Caco-2 (cell line): ENCODE results near the gene AGTRAP. TPM values are rescaled to one million over a fixed set of nuclear protein-coding genes. Genes with fewer than 3 reads are reported as not detected.

Experiments
- BruUV-seq: library from RNA; stranded (reverse); fragments of 400-500 nt; replicated peaks from 2 replicates; lab custom pipeline; 2021; lab: Mats Ljungman, UMichigan
- CTCF ChIA-PET: fragments of 300-600 bp; sonication (Branson Sonifier 250); formaldehyde crosslinking; loops from one replicate; lab custom pipeline; 2022; ENCODE audit warnings: antibody characterized with exemption; lab: Charles Lee
- POLR2A ChIA-PET: fragments of 300-600 bp; sonication (Branson Sonifier 250); formaldehyde crosslinking; loops from one replicate; lab custom pipeline; 2022; ENCODE audit warnings: antibody characterized with exemption; lab: Charles Lee
- DNase-seq, 2 experiments: peaks; one replicate each; pipeline versions ENCODE4 v3.0.0 to v3.0.0-alpha.2; 2020 to 2022
- H3K27me3 ChIP-seq: replicated peaks from 2 replicates; pipeline ENCODE4 v1.6.0; 2011; ENCODE audit warnings: low read length; ENCODE audit not compliant: control insufficient read depth, insufficient read depth
- H3K36me3 ChIP-seq: 2 replicates; pipeline ENCODE4 v1.5.1; 2011; ENCODE audit warnings: low read length; ENCODE audit not compliant: control insufficient read depth, insufficient read depth
- H3K4me1 ChIP-seq: fragments of 250-450 bp; sonication (Bioruptor Pico); 2 replicates; pipeline ENCODE4 v1.5.1; 2020; ENCODE audit warnings: mild to moderate bottlenecking
- H3K4me3 ChIP-seq: 2 replicates; pipeline ENCODE4 v1.5.1; 2011; ENCODE audit warnings: low read depth, mild to moderate bottlenecking, control low read depth, low read length
- H3K9me3 ChIP-seq: fragments of 250-450 bp; sonication (Bioruptor Pico); 2 replicates; pipeline ENCODE4 v1.5.1; 2020; ENCODE audit warnings: mild to moderate bottlenecking, moderate library complexity
- H3K27ac Mint-ChIP-seq: one replicate; pipeline ENCODE4 v1.8.0; 2022; ENCODE audit warnings: mixed read lengths; ENCODE audit not compliant: unreplicated experiment
- H3K27me3 Mint-ChIP-seq: one replicate; pipeline ENCODE4 v1.8.0; 2022; ENCODE audit warnings: mixed read lengths; ENCODE audit not compliant: insufficient read depth, unreplicated experiment
- H3K36me3 Mint-ChIP-seq: one replicate; pipeline ENCODE4 v1.8.0; 2022; ENCODE audit warnings: mild to moderate bottlenecking, mixed read lengths; ENCODE audit not compliant: insufficient read depth, unreplicated experiment
- H3K4me1 Mint-ChIP-seq: one replicate; pipeline ENCODE4 v1.8.0; 2022; ENCODE audit warnings: low read depth, mixed read lengths; ENCODE audit not compliant: unreplicated experiment
- H3K4me3 Mint-ChIP-seq: one replicate; pipeline ENCODE4 v1.8.0; 2022; ENCODE audit warnings: mild to moderate bottlenecking, moderate library complexity, mixed read lengths; ENCODE audit not compliant: unreplicated experiment
- H3K9me3 Mint-ChIP-seq: one replicate; pipeline ENCODE4 v1.8.0; 2022; ENCODE audit warnings: mixed read lengths; ENCODE audit not compliant: unreplicated experiment
- CTCF ChIP-seq, 2 experiments: fragments of 200-600 bp in 1 of 2; IDR thresholded peaks; 1 replicate in 1 of 2; 2 replicates in 1 of 2; pipeline versions ENCODE4 v1.5.1 to v1.8.0; 2011 to 2022; ENCODE audit warnings: antibody characterized with exemption in 1 of 2, control low read depth in 1 of 2, inconsistent platforms in 1 of 2, low read depth in 1 of 2, low read length in 1 of 2, mild to moderate bottlenecking in 1 of 2, moderate library complexity in 1 of 2; ENCODE audit not compliant: insufficient read depth in 1 of 2, severe bottlenecking in 1 of 2, unreplicated experiment in 1 of 2
- intact Hi-C: fragments of 100-400 bp; cut with micrococcal nuclease; formaldehyde crosslinking; loops from one replicate; pipeline ENCODE4 v1.10.0; 2022; ENCODE audit not compliant: unreplicated experiment
- total RNA-seq: library from RNA; stranded (reverse); gene quantifications from 2 replicates; pipeline ENCODE4 v1.2.3, GENCODE V29; 2022

AGTRAP gene
- total RNA-seq, 1 experiment from 2014 or later, result 44.4 TPM

- H3K27ac Mint-ChIP-seq, result no peak overlapping the region
- intact Hi-C loops, result no loop called here
- Histone ChIP-seq H3K27me3 (no peaks in the 10 kb centered on the region; the same call in 1 of the 2 replicates), H3K9me3 (no peaks in the 10 kb centered on the region), H3K4me1 (no peaks in the 10 kb centered on the region), H3K36me3 (no peaks in the 10 kb centered on the region), H3K4me3 (no peak overlapping the region)
- no peaks in the 10 kb centered on the region for H3K9me3 Mint-ChIP-seq
- H3K27me3 Mint-ChIP-seq, result peaks cover 18% of the 10 kb centered on the region
- no peaks in the 10 kb centered on the region for H3K36me3 Mint-ChIP-seq
- ChIA-PET POLR2A (no interaction called here), CTCF (interaction anchor here (1.5 kb wide), 1 partner anchor 14 kb away, joined by 4 read pairs; no protein-coding TSS in a partner anchor)
- TF ChIP-seq CTCF (IDR thresholded peaks at IDR 0.05; ENCODE audit: insufficient read depth in 1 of 2, low read depth in 1 of 2, low read length in 1 of 2, severe bottlenecking in 1 of 2, unreplicated experiment in 1 of 2), result no peak
- H3K4me1 Mint-ChIP-seq, result no peaks in the 10 kb centered on the region
- no TSS peak for BruUV-seq
- DNase-seq, result no peak
- no peak overlapping the region for H3K4me3 Mint-ChIP-seq
Measured at GRCh38 chr1:11695861-11696260, 40.1 kb upstream of the AGTRAP start.

GRCh38 chr1:11697188-11697892 is 38.6 kb upstream of the AGTRAP start:
- ChIA-PET POLR2A (interaction anchor here (0.6 kb wide), 3 partner anchors 21 to 662 kb away, joined by 3 to 5 read pairs (median 3); no protein-coding TSS in a partner anchor), CTCF (interaction anchor here (0.7 kb wide), 1 partner anchor 34 kb away, joined by 4 read pairs; the partner anchor contains the start of gene FBXO6)
- peaks cover 12% of the 10 kb centered on the region for H3K27me3 Mint-ChIP-seq
- H3K36me3 Mint-ChIP-seq, result no peaks in the 10 kb centered on the region
- H3K27ac Mint-ChIP-seq, result no peak overlapping the region
- Histone ChIP-seq H3K36me3 (no peaks in the 10 kb centered on the region), H3K9me3 (no peaks in the 10 kb centered on the region), H3K4me1 (no peaks in the 10 kb centered on the region), H3K4me3 (no peak overlapping the region), H3K27me3 (no peaks in the 10 kb centered on the region)
- no peaks in the 10 kb centered on the region for H3K4me1 Mint-ChIP-seq
- H3K9me3 Mint-ChIP-seq, result no peaks in the 10 kb centered on the region
- intact Hi-C loops, result no loop called here
- TF ChIP-seq CTCF (IDR thresholded peaks at IDR 0.05; ENCODE audit: insufficient read depth in 1 of 2, low read depth in 1 of 2, low read length in 1 of 2, severe bottlenecking in 1 of 2, unreplicated experiment in 1 of 2), result no peak
- H3K4me3 Mint-ChIP-seq, result no peak overlapping the region
- no TSS peak for BruUV-seq
- no peak for DNase-seq

GRCh38 chr1:11697893-11698210 is 38.1 kb upstream of the AGTRAP start:
- Histone ChIP-seq H3K36me3 (no peaks in the 10 kb centered on the region), H3K4me1 (no peaks in the 10 kb centered on the region), H3K27me3 (no peaks in the 10 kb centered on the region), H3K4me3 (no peak overlapping the region), H3K9me3 (no peaks in the 10 kb centered on the region)
- intact Hi-C loops, result no loop called here
- ChIA-PET CTCF (no interaction called here), POLR2A (interaction anchor here (0.6 kb wide), 1 partner anchor 20 kb away, joined by 3 read pairs; no protein-coding TSS in a partner anchor)
- Mint-ChIP-seq H3K4me3 (no peak overlapping the region), H3K9me3 (no peaks in the 10 kb centered on the region), H3K27ac (no peak overlapping the region), H3K36me3 (no peaks in the 10 kb centered on the region), H3K27me3 (peaks cover 9% of the 10 kb centered on the region), H3K4me1 (no peaks in the 10 kb centered on the region)
- no peak for DNase-seq
- no TSS peak for BruUV-seq
- no peak for TF ChIP-seq CTCF (IDR thresholded peaks at IDR 0.05; ENCODE audit: insufficient read depth in 1 of 2, low read depth in 1 of 2, low read length in 1 of 2, severe bottlenecking in 1 of 2, unreplicated experiment in 1 of 2)
